Cardiac muscle cell (in vitro differentiated cells and primary cell): ENCODE results near the gene STRN. TPM values are rescaled to one million over a fixed set of nuclear protein-coding genes. Genes with fewer than 3 reads are reported as not detected.
A peak's percentile ranks its signal among the peaks of the same experiment; 100 is the strongest.
"Not testable (repeated sequence)": the region's sequence is repeated elsewhere in the genome, so short reads cannot be mapped to it uniquely, and the experiment has no call there.

ENCODE experiments used
- DNase-seq, 2 donors: peaks; one replicate each; pipeline versions ENCODE4 v3.0.0 to v3.0.0-alpha.2; 2010 to 2017; ENCODE audit warnings: low read depth in 1 of 2, low spot score in 1 of 2
- H3K27ac ChIP-seq: fragments of 200-600 bp; sonication (generic); 2 replicates; pipeline ENCODE4 v1.5.1; 2016
- H3K27me3 ChIP-seq: fragments of 200-600 bp; sonication (generic); 2 replicates; pipeline ENCODE4 v1.6.0; 2016; ENCODE audit warnings: control low read depth
- H3K36me3 ChIP-seq: fragments of 200-600 bp; sonication (generic); 2 replicates; pipeline ENCODE4 v1.5.1; 2016; ENCODE audit warnings: control low read depth
- H3K4me1 ChIP-seq: fragments of 200-600 bp; sonication (generic); 2 replicates; pipeline ENCODE4 v1.8.1; 2017; ENCODE audit warnings: low read depth, mild to moderate bottlenecking, mixed run types
- H3K4me3 ChIP-seq: fragments of 200-600 bp; sonication (generic); 2 replicates; pipeline ENCODE4 v1.5.1; 2016; ENCODE audit warnings: mild to moderate bottlenecking
- H3K9me3 ChIP-seq: fragments of 200-600 bp; sonication (generic); 2 replicates; pipeline ENCODE4 v1.5.1; 2017; ENCODE audit warnings: low read depth, mild to moderate bottlenecking, control low read depth
- CTCF ChIP-seq: IDR thresholded peaks from 2 replicates; pipeline ENCODE4 v1.5.1; 2012; ENCODE audit warnings: low read depth, mild to moderate bottlenecking, low read length
- polyA plus RNA-seq: library from polyadenylated mRNA; unstranded; fragments of >200 nt; fragmentation: Nextera tagmentation; extraction: Ambion mirVana; gene quantifications from 2 replicates; pipeline ENCODE4 v1.2.1, GENCODE V29; 2016
- total RNA-seq: library from RNA; depleted of rRNA; stranded (reverse); fragments of >200 nt; gene quantifications from 2 replicates; pipeline ENCODE4 v1.2.3, GENCODE V29; 2016

Gene STRN
- total and polyA plus RNA-seq, 2 experiments from 2014 or later = 11.4 to 19.5 TPM

GRCh38 chr2:36981911-36982310 is 15.6 kb upstream of the STRN start:
- no peak for TF ChIP-seq CTCF
- H3K36me3 ChIP-seq = peaks cover 10% of the 10 kb centered on the region
- H3K4me3 ChIP-seq = no peak overlapping the region
- no peaks in the 10 kb centered on the region for H3K27me3 ChIP-seq
- DNase-seq = no peak
- no peaks in the 10 kb centered on the region for H3K4me1 ChIP-seq
- H3K9me3 ChIP-seq = no peaks in the 10 kb centered on the region
- H3K27ac ChIP-seq = no peak overlapping the region

GRCh38 chr2:36979007-36979406 is 12.7 kb upstream of the STRN start:
- not testable (repeated sequence) for H3K4me3 ChIP-seq, H3K4me1 ChIP-seq, H3K27ac ChIP-seq, H3K9me3 ChIP-seq, H3K27me3 ChIP-seq, DNase-seq
- H3K36me3 ChIP-seq = peaks cover 10% of the 10 kb centered on the region

- peaks cover 8% of the 10 kb centered on the region for H3K36me3 ChIP-seq
- H3K27me3 ChIP-seq = no peaks in the 10 kb centered on the region
- no peak overlapping the region for H3K27ac ChIP-seq
- DNase-seq = no peak
- peaks cover 9% of the 10 kb centered on the region for H3K4me1 ChIP-seq
- H3K9me3 ChIP-seq = no peaks in the 10 kb centered on the region
- H3K4me3 ChIP-seq = no peak overlapping the region
- no peak for TF ChIP-seq CTCF
These were observed 9.7 kb upstream of the STRN start for GRCh38 chr2:36976065-36976464.

GRCh38 chr2:36975306-36975705 is 9.0 kb upstream of the STRN start:
- Histone ChIP-seq H3K27ac (no peak overlapping the region), H3K9me3 (no peaks in the 10 kb centered on the region), H3K36me3 (peaks cover under 1% of the 10 kb centered on the region), H3K4me3 (no peak overlapping the region), H3K4me1 (peaks cover 9% of the 10 kb centered on the region), H3K27me3 (no peaks in the 10 kb centered on the region)
- TF ChIP-seq CTCF = no peak
- no peak for DNase-seq

- no peaks in the 10 kb centered on the region for H3K9me3 ChIP-seq
- no peak overlapping the region for H3K4me3 ChIP-seq
- no peak overlapping the region for H3K27ac ChIP-seq
- peaks cover 9% of the 10 kb centered on the region for H3K4me1 ChIP-seq
- H3K27me3 ChIP-seq = no peaks in the 10 kb centered on the region
- H3K36me3 ChIP-seq = no peaks in the 10 kb centered on the region
- no peak for TF ChIP-seq CTCF
- DNase-seq = peak in 1 of 2 donors; percentile 42
These were observed 7.0 kb upstream of the STRN start for GRCh38 chr2:36973320-36973719.

- no peak for DNase-seq
- Histone ChIP-seq H3K4me3 (no peak overlapping the region), H3K27me3 (no peaks in the 10 kb centered on the region), H3K27ac (no peak overlapping the region), H3K4me1 (peaks cover 14% of the 10 kb centered on the region), H3K36me3 (no peaks in the 10 kb centered on the region), H3K9me3 (no peaks in the 10 kb centered on the region)
- TF ChIP-seq CTCF = no peak
These were observed 5.7 kb upstream of the STRN start for GRCh38 chr2:36971990-36972389.
